Osteoblast (primary cell): ENCODE data around the gene AP5S1. TPM values are rescaled to one million over a fixed set of nuclear protein-coding genes. Genes with fewer than 3 reads are reported as not detected.

Experiments used
- DNase-seq: peaks from one replicate; pipeline ENCODE4 v3.0.0; 2011; ENCODE audit warnings: low spot score, mixed read lengths; ENCODE audit not compliant: insufficient read length; ENCODE audit errors: missing footprints
- H2AFZ ChIP-seq: 2 replicates; pipeline ENCODE4 v1.6.0; 2011; ENCODE audit warnings: mild to moderate bottlenecking, low read length
- H3K27ac ChIP-seq: 2 replicates; pipeline ENCODE4 v1.5.1; 2011; ENCODE audit warnings: mild to moderate bottlenecking, low read depth, low read length, moderate library complexity
- H3K27me3 ChIP-seq: 2 replicates; pipeline ENCODE4 v1.6.0; 2012; ENCODE audit warnings: mild to moderate bottlenecking, control low read depth, inconsistent platforms, low read length, moderate library complexity; ENCODE audit not compliant: insufficient read depth
- H3K36me3 ChIP-seq: 2 replicates; pipeline ENCODE4 v1.5.1; 2011; ENCODE audit warnings: mild to moderate bottlenecking, low read length, control low read depth, moderate library complexity; ENCODE audit not compliant: insufficient read depth
- H3K4me1 ChIP-seq: 2 replicates; pipeline ENCODE4 v1.5.1; 2011; ENCODE audit warnings: mild to moderate bottlenecking, low read length, control low read depth, moderate library complexity; ENCODE audit not compliant: insufficient read depth
- H3K4me2 ChIP-seq: 2 replicates; pipeline ENCODE4 v1.6.0; 2011; ENCODE audit warnings: mild to moderate bottlenecking, low read length; ENCODE audit not compliant: insufficient read depth
- H3K4me3 ChIP-seq: fragments of 200-600 bp; sonication (generic); 3 replicates; pipeline ENCODE4 v1.5.1; 2012; ENCODE audit warnings: mild to moderate bottlenecking, low read length, inconsistent platforms; ENCODE audit not compliant: insufficient read depth
- H3K79me2 ChIP-seq: 2 replicates; pipeline ENCODE4 v1.6.0; 2012; ENCODE audit warnings: mild to moderate bottlenecking, low read length, control low read depth, inconsistent platforms; ENCODE audit not compliant: insufficient read depth
- H3K9me3 ChIP-seq: 2 replicates; pipeline ENCODE4 v1.5.1; 2011; ENCODE audit warnings: low read depth, low read length, control low read depth
- H4K20me1 ChIP-seq: 2 replicates; pipeline ENCODE4 v1.6.0; 2012; ENCODE audit warnings: mild to moderate bottlenecking, low read length, control low read depth; ENCODE audit not compliant: insufficient read depth
- CTCF ChIP-seq: IDR thresholded peaks from 2 replicates; pipeline ENCODE4 v1.5.1; 2011; ENCODE audit warnings: mild to moderate bottlenecking, low read depth, low read length, moderate library complexity; ENCODE audit errors: extremely low read depth
- total RNA-seq: library from RNA; depleted of rRNA; stranded (reverse); fragments of >200 nt; gene quantifications from 2 replicates; pipeline ENCODE4 v1.2.3, GENCODE V29; 2012

AP5S1 gene
- total RNA-seq, 1 donor = 25.3 TPM

GRCh38 chr20:3871550-3872265 is 51.4 kb downstream of the AP5S1 start:
- H3K36me3 ChIP-seq = peaks cover 35% of the 10 kb centered on the region
- H3K27ac ChIP-seq = no peak overlapping the region
- no peaks in the 10 kb centered on the region for H3K79me2 ChIP-seq
- H3K4me2 ChIP-seq = no peak overlapping the region
- H3K4me3 ChIP-seq = no peak overlapping the region
- TF ChIP-seq CTCF = no peak
- peak; percentile 14 for DNase-seq
- H3K4me1 ChIP-seq = peaks cover 2% of the 10 kb centered on the region
- no peak overlapping the region for H2AFZ ChIP-seq
- peaks cover 10% of the 10 kb centered on the region for H4K20me1 ChIP-seq
- H3K9me3 ChIP-seq = no peaks in the 10 kb centered on the region
- no peaks in the 10 kb centered on the region for H3K27me3 ChIP-seq

GRCh38 chr20:3873507-3873906 is 53.2 kb downstream of the AP5S1 start:
- Histone ChIP-seq H3K4me3 (no peak overlapping the region), H3K4me1 (peaks cover 2% of the 10 kb centered on the region), H4K20me1 (peaks cover 7% of the 10 kb centered on the region), H3K27ac (no peak overlapping the region), H3K36me3 (peaks cover 24% of the 10 kb centered on the region), H2AFZ (no peak overlapping the region), H3K4me2 (no peak overlapping the region), H3K79me2 (no peaks in the 10 kb centered on the region), H3K9me3 (no peaks in the 10 kb centered on the region), H3K27me3 (no peaks in the 10 kb centered on the region)
- DNase-seq = no peak
- TF ChIP-seq CTCF = no peak

- no peak overlapping the region for H2AFZ ChIP-seq
- H3K4me1 ChIP-seq = peaks cover 2% of the 10 kb centered on the region
- peak; percentile 59 for DNase-seq
- no peak overlapping the region for H3K4me2 ChIP-seq
- H3K9me3 ChIP-seq = no peaks in the 10 kb centered on the region
- no peak for TF ChIP-seq CTCF
- H3K27me3 ChIP-seq = no peaks in the 10 kb centered on the region
- H3K79me2 ChIP-seq = no peaks in the 10 kb centered on the region
- H3K4me3 ChIP-seq = no peak overlapping the region
- peaks cover 7% of the 10 kb centered on the region for H4K20me1 ChIP-seq
- peaks cover 24% of the 10 kb centered on the region for H3K36me3 ChIP-seq
- H3K27ac ChIP-seq = no peak overlapping the region
Observed at GRCh38 chr20:3874194-3874844, 54.0 kb downstream of the AP5S1 start.

GRCh38 chr20:3875378-3875974 is 55.1 kb downstream of the AP5S1 start:
- H3K4me3 ChIP-seq = no peak overlapping the region
- TF ChIP-seq CTCF = no peak
- H2AFZ ChIP-seq = no peak overlapping the region
- H3K79me2 ChIP-seq = no peaks in the 10 kb centered on the region
- no peak overlapping the region for H3K27ac ChIP-seq
- H3K4me2 ChIP-seq = no peak overlapping the region
- H3K27me3 ChIP-seq = no peaks in the 10 kb centered on the region
- peaks cover 2% of the 10 kb centered on the region for H3K4me1 ChIP-seq
- H3K36me3 ChIP-seq = peaks cover 24% of the 10 kb centered on the region
- peak; percentile 4 for DNase-seq
- H3K9me3 ChIP-seq = no peaks in the 10 kb centered on the region
- peaks cover 7% of the 10 kb centered on the region for H4K20me1 ChIP-seq
